GM11168 (cell line): ENCODE data around the gene OLA1.

Source experiments
- in situ Hi-C: fragments of 300-500 bp; cut with MboI; formaldehyde crosslinking; loops from one replicate; pipeline ENCODE4 v1.12.0; 2022; ENCODE audit warnings: low sequenced_read_pairs; ENCODE audit not compliant: unreplicated experiment

The OLA1 gene

DNA sequence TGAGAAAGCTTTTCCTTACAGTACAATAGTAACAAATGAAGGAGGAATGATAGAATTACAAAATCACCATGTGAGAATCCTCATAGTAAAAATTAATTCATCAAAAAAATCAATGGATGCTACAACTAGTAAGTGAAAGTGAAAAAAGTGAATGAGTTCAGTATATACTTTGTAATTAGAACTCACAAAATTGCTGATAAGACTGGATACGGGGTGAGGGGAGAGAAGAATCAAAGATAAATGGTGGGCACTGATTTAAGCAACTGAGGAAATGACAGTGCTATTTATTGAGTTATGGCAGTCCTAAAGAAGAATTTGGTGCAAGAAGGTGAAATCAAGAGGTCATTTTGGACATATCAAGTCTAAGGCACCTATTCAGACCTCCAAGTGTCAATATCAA lies 20.6 kb downstream of the OLA1 start:
- in situ Hi-C loops: no loop called here

DNA sequence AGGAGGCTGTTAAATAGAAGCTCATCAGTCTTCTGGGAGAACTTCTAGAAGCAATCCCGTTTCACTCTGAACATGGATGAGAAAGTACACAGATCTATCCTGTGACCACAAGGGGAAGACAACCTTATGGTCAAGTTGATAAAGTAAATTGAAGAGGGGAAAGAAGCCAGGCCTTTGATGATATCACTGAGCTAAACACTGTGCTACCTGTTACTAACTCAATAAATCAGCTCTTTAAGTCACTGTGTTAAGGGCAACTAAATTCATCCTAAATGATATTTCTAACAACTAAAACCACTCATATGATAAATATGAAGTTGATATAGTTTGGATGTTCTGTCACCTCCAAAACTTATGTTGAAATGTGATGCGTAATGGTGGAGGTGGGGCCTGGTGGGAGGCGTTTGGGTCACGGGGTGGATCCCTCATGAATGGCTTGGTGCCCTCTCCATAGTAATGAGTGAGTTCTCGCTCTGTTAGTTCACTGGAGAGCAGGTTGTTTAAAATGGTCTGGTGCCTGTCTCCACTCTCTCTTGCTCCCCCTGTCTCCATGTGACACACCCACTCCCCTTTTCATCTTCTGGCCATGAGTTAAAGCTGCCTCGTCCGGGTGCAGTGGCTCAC lies 23.6 kb downstream of the OLA1 start:
- in situ Hi-C loops: no loop called here

DNA sequence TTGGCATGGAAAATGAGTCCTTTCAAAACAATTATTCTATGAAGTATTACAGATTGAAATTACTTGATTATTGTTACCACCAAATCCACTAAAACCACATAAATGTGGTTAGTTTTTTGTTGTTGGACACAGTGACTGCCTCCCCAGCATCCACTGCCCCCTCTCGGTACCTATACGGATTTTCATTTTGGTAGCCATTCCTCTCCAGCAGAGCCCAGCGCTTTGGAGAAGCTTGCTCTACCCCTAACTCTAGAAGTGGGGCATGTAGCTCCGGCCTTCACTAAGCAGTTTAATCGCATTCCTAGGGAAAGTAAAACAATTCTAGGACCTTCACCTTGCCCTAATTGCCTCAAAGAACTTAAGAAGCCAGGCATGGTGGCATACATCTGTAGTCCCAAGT lies 24.2 kb downstream of the OLA1 start:
- in situ Hi-C loops: no loop called here

GRCh38 chr2:174223388-174223787 lies 24.9 kb downstream of the OLA1 start:
- in situ Hi-C loops: no loop called here

- in situ Hi-C loops: no loop called here
These were observed 26.2 kb downstream of the OLA1 start for GRCh38 chr2:174222154-174222553.

DNA sequence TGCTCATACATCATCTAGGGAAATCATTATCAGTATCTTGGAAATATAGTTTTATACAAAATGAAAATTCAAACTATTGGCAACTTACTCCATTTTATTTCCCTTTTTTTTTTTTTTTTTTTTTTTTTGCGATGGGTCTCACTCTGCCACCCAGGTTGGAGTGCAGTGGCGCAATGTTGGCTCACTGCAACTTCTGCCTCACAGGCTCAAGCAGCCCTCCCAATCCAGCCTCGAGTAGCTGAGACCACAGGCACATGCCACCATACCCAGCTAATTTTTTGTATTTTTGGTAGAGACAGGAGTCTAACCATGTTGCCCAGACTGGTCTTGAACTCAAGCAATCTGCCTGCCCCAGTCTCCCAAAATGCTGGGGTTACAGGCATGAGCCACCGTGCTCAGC lies 29.0 kb downstream of the OLA1 start:
- in situ Hi-C loops: no loop called here

DNA sequence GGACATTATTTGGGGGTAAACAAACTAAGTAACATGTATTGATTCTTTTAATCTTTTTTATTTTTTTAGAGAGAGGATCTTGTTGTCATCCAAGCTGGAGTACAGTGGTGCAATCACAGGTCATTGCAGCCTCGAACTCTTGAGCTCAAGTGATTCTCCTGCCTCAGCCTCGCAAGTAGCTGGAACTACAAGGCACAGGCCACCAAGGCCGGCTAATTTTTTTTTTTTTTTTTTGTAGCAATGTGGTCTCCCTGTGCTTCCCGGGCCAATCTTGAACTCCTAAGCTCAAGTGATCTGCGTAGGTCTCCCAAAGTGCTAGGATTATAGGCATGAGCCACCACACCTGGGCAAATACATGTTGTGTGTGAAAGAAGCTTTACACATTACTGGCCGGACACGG lies 29.6 kb downstream of the OLA1 start:
- in situ Hi-C loops: no loop called here

DNA sequence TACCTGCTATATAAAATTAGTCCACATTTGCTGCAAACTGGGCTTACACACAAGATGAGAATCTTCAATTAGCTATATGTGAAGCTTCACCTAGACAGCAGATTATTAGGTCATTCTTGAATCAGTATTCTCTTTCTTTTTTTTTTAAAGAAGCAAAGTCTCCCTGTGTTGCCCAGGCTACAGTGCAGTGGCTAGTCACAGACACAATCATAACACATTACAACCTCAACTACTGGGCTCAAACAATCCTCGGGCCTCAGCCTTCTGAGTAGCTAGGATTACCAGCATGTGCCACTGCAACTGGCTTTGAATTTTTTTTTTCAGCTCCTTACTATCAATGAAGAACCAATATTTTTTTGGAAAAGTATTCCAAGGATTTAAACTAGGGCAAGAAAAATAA lies 30.5 kb downstream of the OLA1 start:
- in situ Hi-C loops: no loop called here

GRCh38 chr2:174211954-174212353 lies 36.4 kb downstream of the OLA1 start:
- in situ Hi-C loops: no loop called here

DNA sequence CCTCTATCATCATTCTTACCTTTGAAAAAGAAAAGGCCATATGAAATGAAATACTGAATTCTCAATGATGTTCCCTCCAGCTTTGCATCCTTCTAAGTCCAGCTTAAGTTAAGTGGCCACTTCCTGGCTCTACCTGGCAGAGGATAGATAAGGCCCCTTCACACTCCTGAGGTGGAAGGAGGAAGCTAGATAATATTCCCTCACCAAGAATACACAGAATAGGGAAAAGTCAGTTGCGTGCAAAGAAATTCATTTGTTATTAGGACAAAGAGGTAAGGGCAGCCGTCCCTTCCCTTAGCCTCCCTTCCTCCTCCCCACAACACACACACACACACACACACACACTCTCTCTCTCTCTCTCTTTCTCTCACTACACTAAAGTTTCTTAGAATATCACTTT lies 37.5 kb downstream of the OLA1 start:
- in situ Hi-C loops: no loop called here

DNA sequence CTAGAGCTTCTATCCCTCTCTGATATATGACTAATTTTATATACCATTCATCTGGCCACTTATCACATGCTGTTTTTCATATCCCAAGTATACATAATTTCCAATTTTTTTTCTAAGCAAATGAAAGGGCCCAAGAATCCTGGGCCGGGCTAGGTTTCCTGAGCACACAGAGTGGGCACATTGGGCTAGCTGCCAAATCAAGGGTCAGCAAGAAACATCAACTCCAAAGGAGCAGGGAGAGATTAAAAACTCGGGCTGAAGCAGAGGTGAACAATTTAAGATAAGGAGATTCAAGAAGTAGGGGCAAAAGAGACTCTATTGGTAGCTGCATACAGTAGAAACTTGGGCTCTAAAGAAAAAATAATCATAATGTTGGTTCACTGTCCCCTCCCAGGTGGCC lies 39.0 kb downstream of the OLA1 start:
- in situ Hi-C loops: no loop called here

DNA sequence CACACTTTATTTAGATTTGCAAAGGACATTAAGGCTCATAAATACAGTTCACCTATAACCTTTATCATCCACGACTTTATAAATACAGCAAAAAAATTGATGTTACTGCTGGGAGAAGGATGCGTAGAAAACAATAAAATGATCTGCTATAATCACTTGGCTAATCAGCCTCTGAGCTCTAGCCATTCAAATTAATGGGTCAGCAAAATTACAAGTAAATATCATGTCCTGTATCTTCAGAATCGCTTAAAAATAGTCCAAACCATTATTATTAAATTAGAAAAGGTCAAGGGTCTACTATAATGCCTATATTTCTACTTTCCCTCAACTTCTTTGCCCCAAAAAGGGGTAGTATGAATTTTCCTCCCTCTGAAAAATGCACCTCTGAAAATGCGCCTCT lies 40.3 kb downstream of the OLA1 start:
- in situ Hi-C loops: no loop called here

- in situ Hi-C loops: no loop called here
These were observed 42.8 kb downstream of the OLA1 start for GRCh38 chr2:174205562-174205961.

GRCh38 chr2:174202188-174202587 lies 46.1 kb downstream of the OLA1 start:
- in situ Hi-C loops: no loop called here

GRCh38 chr2:174198846-174199564 lies 49.3 kb downstream of the OLA1 start:
- in situ Hi-C loops: no loop called here

GRCh38 chr2:174195253-174195652 lies 53.1 kb downstream of the OLA1 start:
- in situ Hi-C loops: no loop called here

- in situ Hi-C loops: no loop called here
These were observed 54.6 kb downstream of the OLA1 start for GRCh38 chr2:174193737-174194136.

GRCh38 chr2:174192664-174193063 lies 55.7 kb downstream of the OLA1 start:
- in situ Hi-C loops: no loop called here

- in situ Hi-C loops: no loop called here
These were observed 56.8 kb downstream of the OLA1 start for GRCh38 chr2:174191342-174192074.

- in situ Hi-C loops: no loop called here
These were observed 63.4 kb downstream of the OLA1 start for GRCh38 chr2:174184915-174185314.

GRCh38 chr2:174184504-174184903 lies 63.8 kb downstream of the OLA1 start:
- in situ Hi-C loops: no loop called here

DNA sequence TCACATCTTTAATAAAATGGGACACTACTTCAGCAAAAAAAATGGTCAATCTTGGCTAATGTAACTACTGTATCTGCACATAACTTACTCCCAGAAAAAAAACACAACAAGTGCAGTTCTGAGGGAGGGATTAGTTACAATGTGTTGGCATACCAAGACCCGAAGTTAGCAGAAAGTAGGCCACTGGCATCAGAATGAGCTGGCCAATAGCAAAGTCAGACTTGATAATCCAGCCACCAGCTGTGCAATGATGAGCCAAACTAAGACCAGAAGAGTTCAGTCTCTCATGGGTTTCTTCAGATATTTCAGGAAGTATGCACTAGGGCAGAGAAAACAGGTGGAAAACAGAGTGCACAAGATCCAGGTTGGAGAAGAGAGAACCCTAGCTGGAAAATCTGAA lies 65.3 kb downstream of the OLA1 start:
- in situ Hi-C loops: no loop called here
